ENCODE data around the gene KIAA1671. TPM values are rescaled to one million over a fixed set of nuclear protein-coding genes. Genes with fewer than 3 reads are reported as not detected.

KIAA1671 gene
- polyA plus RNA-seq, 1 of the 3 experiments (the other 2 are of a cell fraction) = 7.4 TPM

DNA sequence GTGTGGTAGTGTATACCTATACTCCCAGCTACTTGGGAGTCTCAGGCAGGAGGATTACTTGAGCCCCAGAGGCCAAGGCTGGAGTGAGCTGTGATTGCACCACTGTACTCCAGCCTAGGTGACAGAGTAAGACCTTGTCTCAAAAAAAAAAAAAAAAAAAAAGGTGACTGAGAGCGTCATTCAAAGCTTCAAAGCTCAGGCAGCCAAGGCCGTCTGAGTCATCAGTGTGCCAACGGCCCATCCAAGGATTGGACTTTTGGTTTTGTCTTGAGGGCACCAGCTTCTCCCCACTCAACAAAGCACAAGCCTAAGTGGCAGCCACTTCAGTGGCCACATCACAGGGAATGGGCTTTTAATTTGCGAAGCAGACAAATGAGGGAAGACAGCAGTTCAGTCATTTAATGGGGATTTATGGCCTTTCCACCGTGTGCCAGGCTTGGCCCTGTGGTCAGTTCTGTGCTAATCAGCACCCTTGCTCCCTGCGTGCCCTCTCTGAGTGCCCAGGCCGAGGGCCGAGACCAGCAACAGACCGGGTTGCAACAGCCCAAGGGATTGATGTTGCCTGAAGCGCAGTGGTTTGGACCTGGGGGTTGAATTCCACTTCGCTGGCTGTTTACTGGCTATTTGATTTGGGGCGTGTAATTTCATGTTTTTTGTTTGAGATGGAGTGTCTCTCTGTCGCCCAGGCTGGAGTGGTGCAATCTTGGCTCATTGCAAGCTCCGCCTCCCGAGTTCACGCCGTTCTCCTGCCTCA is 216.9 kb downstream of the KIAA1671 start:
- H3K9ac ChIP-seq = no peak overlapping the region
- WGBS (ENCODE audit: low lambda C conversion rate) = 90% methylated on average over 16 of the region's 17 CpGs
- H4K20me1 ChIP-seq (ENCODE audit: insufficient read depth) = no peaks in the 10 kb centered on the region
- H3K36me3 ChIP-seq (replicated peaks in 1 of 2; ENCODE audit: control insufficient read depth in 1 of 2, insufficient read depth in 2 of 2, low read length in 1 of 2) = peaks cover 4 to 8% of the 10 kb centered on the region in 2 experiments
- no peaks in the 10 kb centered on the region for H3F3A ChIP-seq (replicated peaks; ENCODE audit: insufficient read depth)
- TF ChIP-seq FOSL2 (IDR thresholded peaks at IDR 0.05; ENCODE audit: borderline replicate concordance, low read depth) (no peak), SMC3 (IDR thresholded peaks at IDR 0.05; ENCODE audit: low read depth, low read length) (no peak), ELF1 (IDR thresholded peaks at IDR 0.05) (no peak), TEAD4 (IDR thresholded peaks at IDR 0.05; ENCODE audit: borderline replicate concordance, insufficient read depth) (no peak), TAF1 (IDR thresholded peaks at IDR 0.05; ENCODE audit: borderline replicate concordance, low read depth, low read length) (no peak), FOXJ3 (CRISPR knock-in tag; IDR thresholded peaks at IDR 0.05) (no peak), EZH2phosphoT487 (IDR thresholded peaks at IDR 0.05; ENCODE audit: borderline replicate concordance, low read depth) (no peak), RFX5 (IDR thresholded peaks at IDR 0.05; ENCODE audit: low read length) (no peak), NFIC (IDR thresholded peaks at IDR 0.05; ENCODE audit: borderline replicate concordance) (no peak), GABPA (IDR thresholded peaks at IDR 0.05; ENCODE audit: low read depth) (no peak), EP300 (IDR thresholded peaks at IDR 0.05; ENCODE audit: borderline replicate concordance in 1 of 2, low read depth in 1 of 2, low read length in 1 of 2) (no peak), TCF12 (IDR thresholded peaks at IDR 0.05) (no peak), SIN3A (IDR thresholded peaks at IDR 0.05; ENCODE audit: borderline replicate concordance, low read depth, low read length) (no peak)
- TF ChIP-seq, protein P1, sequence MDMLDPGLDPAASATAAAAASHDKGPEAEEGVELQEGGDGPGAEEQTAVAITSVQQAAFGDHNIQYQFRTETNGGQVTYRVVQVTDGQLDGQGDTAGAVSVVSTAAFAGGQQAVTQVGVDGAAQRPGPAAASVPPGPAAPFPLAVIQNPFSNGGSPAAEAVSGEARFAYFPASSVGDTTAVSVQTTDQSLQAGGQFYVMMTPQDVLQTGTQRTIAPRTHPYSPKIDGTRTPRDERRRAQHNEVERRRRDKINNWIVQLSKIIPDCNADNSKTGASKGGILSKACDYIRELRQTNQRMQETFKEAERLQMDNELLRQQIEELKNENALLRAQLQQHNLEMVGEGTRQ (IDR thresholded peaks at IDR 0.05; ENCODE audit: borderline replicate concordance, low read depth, low read length) = no peak
- TF ChIP-seq, protein P2, sequence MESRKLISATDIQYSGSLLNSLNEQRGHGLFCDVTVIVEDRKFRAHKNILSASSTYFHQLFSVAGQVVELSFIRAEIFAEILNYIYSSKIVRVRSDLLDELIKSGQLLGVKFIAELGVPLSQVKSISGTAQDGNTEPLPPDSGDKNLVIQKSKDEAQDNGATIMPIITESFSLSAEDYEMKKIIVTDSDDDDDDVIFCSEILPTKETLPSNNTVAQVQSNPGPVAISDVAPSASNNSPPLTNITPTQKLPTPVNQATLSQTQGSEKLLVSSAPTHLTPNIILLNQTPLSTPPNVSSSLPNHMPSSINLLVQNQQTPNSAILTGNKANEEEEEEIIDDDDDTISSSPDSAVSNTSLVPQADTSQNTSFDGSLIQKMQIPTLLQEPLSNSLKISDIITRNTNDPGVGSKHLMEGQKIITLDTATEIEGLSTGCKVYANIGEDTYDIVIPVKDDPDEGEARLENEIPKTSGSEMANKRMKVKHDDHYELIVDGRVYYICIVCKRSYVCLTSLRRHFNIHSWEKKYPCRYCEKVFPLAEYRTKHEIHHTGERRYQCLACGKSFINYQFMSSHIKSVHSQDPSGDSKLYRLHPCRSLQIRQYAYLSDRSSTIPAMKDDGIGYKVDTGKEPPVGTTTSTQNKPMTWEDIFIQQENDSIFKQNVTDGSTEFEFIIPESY (IDR thresholded peaks at IDR 0.05; ENCODE audit: borderline replicate concordance, low read depth) = no peak
- no peaks in the 10 kb centered on the region; a peak in 1 of 4 replicates for H3K4me1 ChIP-seq (ENCODE audit: control insufficient read depth in 1 of 2, insufficient read depth in 2 of 2, low read depth in 1 of 2, low read length in 1 of 2)
- H3K27me3 ChIP-seq (ENCODE audit: insufficient read depth) = no peaks in the 10 kb centered on the region
- H3K79me2 ChIP-seq (ENCODE audit: insufficient read depth) = no peaks in the 10 kb centered on the region
- no peak overlapping the region for H3K4me3 ChIP-seq (ENCODE audit: low read depth in 2 of 2, low read length in 1 of 2)
- no peaks in the 10 kb centered on the region for H3K9me3 ChIP-seq
- H3K27ac ChIP-seq (ENCODE audit: low read depth in 2 of 2, low read length in 1 of 2) = no peak overlapping the region
- CTCF ChIA-PET = interaction anchor here (0.9 to 4.2 kb wide), 2 partner anchors 33 to 59 kb away, joined by 4 to 14 read pairs; no protein-coding TSS in a partner anchor
- POLR2A ChIA-PET = no interaction called here
- no peak overlapping the region for H2AFZ ChIP-seq (ENCODE audit: low read depth)
- DNase-seq = no peak
- no peaks in the 10 kb centered on the region for H3K9me2 ChIP-seq
- no peak overlapping the region for H3K4me2 ChIP-seq
